AG09319 (cell line): ENCODE data around the gene NABP2.

Experiments used
- DNase-seq: peaks from one replicate; pipeline ENCODE4 v3.0.0-alpha.2; 2010; ENCODE audit warnings: low read depth; ENCODE audit errors: extremely low read depth
- CTCF ChIP-seq: IDR thresholded peaks from 2 replicates; pipeline ENCODE4 v1.5.1; 2011; ENCODE audit warnings: low read depth, mild to moderate bottlenecking, inconsistent platforms, low read length, moderate library complexity

NABP2 gene

GRCh38 chr12:56189918-56190694 is 34.0 kb upstream of the NABP2 start:
- TF ChIP-seq CTCF = no peak
- DNase-seq = peak; percentile 69

- TF ChIP-seq CTCF = no peak
- DNase-seq = no peak
Measured at GRCh38 chr12:56190695-56191155, 33.4 kb upstream of the NABP2 start.

GRCh38 chr12:56192582-56192981 is 31.6 kb upstream of the NABP2 start:
- no peak for DNase-seq
- no peak for TF ChIP-seq CTCF

GRCh38 chr12:56193025-56193578 is 31.0 kb upstream of the NABP2 start:
- peak; percentile 67 for DNase-seq
- peak; percentile 78 for TF ChIP-seq CTCF

GRCh38 chr12:56196818-56197550 is 27.2 kb upstream of the NABP2 start:
- DNase-seq = peak; percentile 63

- TF ChIP-seq CTCF = no peak
- DNase-seq = no peak
Measured at GRCh38 chr12:56197921-56198635, 26.1 kb upstream of the NABP2 start.

- DNase-seq = no peak
Measured at GRCh38 chr12:56198836-56199235, 25.3 kb upstream of the NABP2 start.

More at GRCh38 chr12:56198836-56199235, 25.3 kb upstream of the NABP2 start:
- no peak for TF ChIP-seq CTCF
